ENCODE data around the gene INSM2.

- peak; percentile 7; the same call in 1 of the 2 replicates for TF ChIP-seq CTCF (IDR thresholded peaks at IDR 0.05)
- no peak for TF ChIP-seq POLR2AphosphoS5 (IDR thresholded peaks at IDR 0.05; ENCODE audit: low read depth, low read length)
These were observed at the start of gene INSM2 for GRCh38 chr14:35533357-35534207.
